ENCODE measurements around the gene CTNNA2.

- TF ChIP-seq CTCF (IDR thresholded peaks at IDR 0.05; ENCODE audit: control extremely low read depth in 1 of 3, insufficient read depth in 1 of 3, low read depth in 1 of 3, low read length in 3 of 3) (no peak), POLR2A (IDR thresholded peaks at IDR 0.05; ENCODE audit: control extremely low read depth in 1 of 2, low read depth in 2 of 2, low read length in 2 of 2) (no peak), EZH2 (IDR thresholded peaks at IDR 0.05; ENCODE audit: low read depth, low read length, severe bottlenecking) (no peak), CREB1 (IDR thresholded peaks at IDR 0.05) (no peak), EGR1 (IDR thresholded peaks at IDR 0.05; ENCODE audit: borderline replicate concordance, low read depth, low read length) (no peak)
These were observed 745.5 kb downstream of the CTNNA2 start for GRCh38 chr2:80258341-80258740.

All from H1 (cell line).